Fibroblast of gingiva (primary cell): Measurements from ENCODE around the gene YIPF4.
"Not testable (repeated sequence)": the region's sequence is repeated elsewhere in the genome, so short reads cannot be mapped to it uniquely, and the experiment has no call there.

Source experiments
- DNase-seq: peaks from one replicate; pipeline ENCODE4 v3.0.0-alpha.2; 2011; ENCODE audit warnings: low read depth

The YIPF4 gene

DNA sequence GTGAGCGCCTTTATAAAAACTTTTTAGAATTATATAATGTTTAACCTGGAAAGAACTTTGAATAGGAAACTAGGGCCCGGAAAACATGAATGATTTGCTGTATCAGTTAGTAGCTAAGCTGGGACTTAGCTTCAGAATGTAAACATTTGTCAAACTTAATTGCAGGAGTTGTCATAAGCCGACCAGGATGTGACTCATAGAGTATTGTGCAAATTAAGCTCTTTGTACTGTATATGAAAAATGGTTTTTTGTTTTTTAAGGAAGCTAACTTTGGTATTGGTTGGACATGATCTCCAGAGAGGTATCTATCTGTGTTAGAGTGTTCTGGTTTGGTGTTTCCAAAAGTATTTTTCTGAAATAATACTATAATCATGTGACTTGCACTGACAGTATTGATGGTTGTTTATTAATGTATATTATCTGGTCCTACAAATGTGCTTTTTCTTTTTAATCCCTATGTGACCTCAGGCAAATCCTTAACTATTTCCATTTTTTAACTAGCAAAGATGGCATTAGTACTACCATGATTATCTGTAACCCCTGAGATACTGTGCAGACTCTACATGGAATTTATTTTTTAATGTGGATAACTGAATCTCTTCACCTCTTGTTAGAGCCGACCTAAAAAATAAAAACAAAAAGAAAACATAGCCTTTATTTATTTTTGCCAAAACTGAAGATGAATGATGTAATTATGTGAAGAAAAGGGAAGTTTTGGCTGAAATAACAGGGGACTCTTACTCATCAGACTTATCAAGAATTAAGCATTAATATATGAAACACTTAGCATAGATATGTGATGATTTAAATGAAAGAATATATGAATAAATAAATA lies 11.7 kb downstream of the YIPF4 start:
- DNase-seq, result peak; percentile 72

GRCh38 chr2:32290000-32290339 lies 12.3 kb downstream of the YIPF4 start:
- DNase-seq, result no peak

DNA sequence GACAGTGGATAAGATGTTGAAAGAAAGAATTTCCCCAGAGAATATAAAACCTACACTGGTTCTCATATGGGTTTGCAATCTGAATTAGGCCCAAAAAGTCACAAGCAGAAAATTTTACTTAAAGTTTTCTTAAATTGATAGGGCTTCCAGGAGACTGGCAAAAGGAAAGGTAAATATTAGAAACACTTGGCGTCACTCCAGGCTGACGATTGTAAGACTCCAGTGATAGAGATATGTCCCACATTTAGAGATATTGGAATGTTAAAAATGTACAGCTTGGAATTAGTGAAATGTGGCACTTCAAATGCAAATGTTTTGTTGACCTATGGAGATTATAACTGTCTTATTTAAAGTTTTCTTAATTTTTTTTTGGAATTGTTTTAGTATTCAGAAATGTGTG lies 14.0 kb downstream of the YIPF4 start:
- DNase-seq, result no peak

DNA sequence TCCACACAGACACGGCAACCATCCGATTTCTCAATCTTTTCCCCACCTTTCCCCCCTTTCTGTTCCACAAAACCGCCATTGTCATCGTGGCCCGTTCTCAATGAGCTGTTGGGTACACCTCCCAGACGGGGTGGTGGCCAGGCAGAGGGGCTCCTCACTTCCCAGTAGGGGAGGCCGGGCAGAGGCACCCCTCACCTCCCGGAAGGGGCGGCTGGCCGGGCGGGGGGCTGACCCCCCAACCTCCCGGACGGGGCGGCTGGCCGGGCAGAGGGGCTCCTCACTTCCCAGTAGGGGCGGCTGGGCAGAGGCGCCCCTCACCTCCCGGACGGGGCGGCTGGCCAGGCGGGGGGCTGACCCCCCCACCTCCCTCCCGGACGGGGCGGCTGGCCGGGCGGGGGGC lies 15.8 kb downstream of the YIPF4 start:
- DNase-seq, result not testable (repeated sequence)

DNA sequence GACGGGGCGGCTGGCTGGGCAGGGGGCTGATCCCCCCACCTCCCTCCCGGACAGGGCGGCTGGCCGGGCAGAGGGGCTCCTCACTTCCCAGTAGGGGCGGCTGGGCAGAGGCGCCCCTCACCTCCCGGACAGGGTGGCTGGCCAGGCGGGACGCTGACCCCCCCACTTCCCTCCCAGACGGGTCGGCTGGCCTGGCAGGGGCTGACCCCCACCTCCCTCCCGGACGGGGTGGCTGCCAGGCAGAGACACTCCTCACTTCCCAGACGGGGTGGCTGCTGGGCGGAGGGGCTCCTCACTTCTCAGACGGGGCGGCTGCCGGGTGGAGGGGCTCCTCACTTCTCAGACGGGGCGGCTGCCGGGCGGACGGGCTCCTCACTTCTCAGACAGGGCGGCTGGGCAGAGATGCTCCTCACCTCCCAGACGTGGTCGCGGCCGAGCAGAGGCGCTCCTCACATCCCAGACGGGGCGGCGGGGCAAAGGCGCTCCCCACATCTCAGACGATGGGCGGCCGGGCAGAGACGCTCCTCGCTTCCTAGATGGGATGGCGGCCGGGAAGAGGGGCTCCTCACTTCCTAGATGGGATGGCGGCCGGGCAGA lies 16.4 kb downstream of the YIPF4 start:
- not testable (repeated sequence) for DNase-seq

DNA sequence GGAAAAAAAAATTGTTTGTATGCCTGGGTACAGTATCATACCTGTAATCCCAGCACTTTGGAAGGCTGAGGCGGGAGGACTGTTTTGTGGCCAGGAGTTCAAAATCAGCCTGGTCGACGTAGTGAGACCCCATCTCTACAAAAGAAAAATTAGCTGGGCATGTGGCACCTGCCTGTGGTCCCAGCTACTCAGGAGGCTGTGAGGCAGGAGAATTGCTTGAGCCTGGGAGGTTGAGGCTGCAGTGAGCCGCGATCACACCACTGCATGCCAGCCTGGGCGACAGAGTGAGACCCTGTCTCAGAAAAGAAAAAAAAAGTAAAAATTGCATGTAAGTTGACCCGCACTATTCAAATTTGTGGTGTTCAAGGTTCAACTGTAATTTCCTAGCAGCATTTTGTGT lies 32.9 kb downstream of the YIPF4 start:
- no peak for DNase-seq

DNA sequence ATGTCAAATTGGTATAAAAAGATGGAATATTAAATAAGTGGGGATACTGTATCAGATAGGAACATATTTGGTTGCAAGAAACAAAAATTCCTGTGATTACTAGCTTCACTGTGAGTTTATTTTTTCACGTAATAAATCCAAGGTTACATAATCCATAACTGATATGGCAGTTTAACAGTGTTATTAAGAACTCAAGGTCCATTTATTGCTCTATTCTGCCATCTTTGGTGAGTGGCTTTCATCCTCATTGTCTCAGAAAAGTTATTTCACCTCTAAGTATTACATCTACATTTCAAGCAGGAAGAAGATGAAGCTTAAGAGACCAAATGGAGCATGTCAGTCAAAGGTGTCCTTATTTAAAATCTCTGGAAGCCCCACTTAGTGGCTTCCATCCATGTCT lies 37.2 kb downstream of the YIPF4 start:
- DNase-seq, result no peak

GRCh38 chr2:32328679-32329078 lies 51.0 kb downstream of the YIPF4 start:
- DNase-seq, result not testable (repeated sequence)

- DNase-seq, result not testable (repeated sequence)
These were observed 51.7 kb downstream of the YIPF4 start for GRCh38 chr2:32329180-32329980.

DNA sequence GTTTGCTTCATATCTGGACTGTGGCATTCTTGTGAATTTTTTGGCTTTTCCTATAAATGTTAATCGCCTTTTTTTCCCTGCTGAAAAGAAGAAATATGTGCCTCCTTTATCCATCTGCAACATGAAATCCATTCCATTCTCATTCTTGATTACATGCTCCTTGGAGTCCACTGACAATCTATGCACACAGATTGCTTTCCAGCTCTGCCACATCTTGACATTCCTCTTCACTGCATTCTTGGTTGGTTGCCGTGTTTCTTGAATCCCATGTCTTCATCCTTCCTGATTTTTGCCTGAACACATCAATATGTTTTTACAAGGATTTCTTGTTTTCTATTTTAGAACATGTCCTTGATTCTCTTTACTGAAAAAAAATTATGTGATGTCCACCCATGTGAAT lies 52.4 kb downstream of the YIPF4 start:
- DNase-seq, result peak; percentile 32

- DNase-seq, result no peak
These were observed 65.1 kb downstream of the YIPF4 start for GRCh38 chr2:32342801-32343200.

DNA sequence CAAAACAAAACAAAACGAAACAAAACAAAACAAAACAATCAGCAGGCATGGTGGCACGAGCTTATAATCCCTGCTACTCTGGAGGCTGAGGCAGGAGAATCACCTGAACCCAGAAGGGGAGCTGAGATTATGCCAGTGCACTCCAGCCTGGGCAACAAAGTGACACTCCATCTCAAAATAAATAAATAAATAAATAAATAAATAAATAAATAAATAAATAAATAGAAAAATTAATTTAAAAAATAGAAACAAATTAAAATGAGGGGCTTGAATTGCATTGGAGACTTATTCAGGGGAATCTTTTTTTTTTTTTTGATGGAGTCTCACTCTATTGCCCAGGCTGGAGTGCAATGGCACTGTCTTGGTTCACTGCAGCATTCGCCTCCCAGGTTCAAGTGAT lies 73.1 kb downstream of the YIPF4 start:
- DNase-seq, result not testable (repeated sequence)

DNA sequence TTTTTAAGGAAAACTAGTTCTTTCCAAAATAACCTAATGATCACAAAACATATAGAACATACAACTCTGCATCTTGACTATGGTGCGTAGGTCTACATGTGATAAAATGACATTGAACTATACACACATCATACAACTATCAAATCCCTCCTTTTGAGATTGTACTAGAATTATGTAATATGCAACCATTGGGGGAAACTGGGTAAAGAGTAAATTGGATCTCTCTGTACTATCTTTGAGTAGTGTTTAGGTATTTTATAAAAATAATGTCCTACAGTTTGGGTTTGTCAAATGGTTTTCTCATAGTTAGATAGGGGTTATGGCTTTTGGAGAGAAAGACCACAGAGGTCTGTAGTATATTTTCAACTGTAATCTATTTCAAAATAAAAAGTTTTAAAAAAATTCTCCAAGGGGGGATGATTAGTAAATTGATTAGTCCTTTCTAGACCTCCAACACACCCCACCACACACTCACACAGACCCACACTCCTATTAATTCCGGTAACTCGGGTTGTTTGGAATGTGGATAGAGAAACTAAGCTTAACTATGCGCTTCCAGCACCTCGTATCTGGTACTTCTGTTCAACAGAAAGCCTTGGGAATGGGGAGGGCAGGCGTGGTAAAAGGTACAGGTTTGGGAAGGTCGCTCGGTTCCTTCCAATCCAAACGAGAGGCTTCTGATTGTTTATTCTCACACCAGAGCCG lies 78.4 kb downstream of the YIPF4 start:
- no peak for DNase-seq

GRCh38 chr2:32356681-32357317 lies 79.1 kb downstream of the YIPF4 start, which contains the start of gene BIRC6:
TSS of gene BIRC6 (plus strand) at chr2:32357023. CDS start at chr2:32357162, 139 bp downstream.
- peak; percentile 98 for DNase-seq

- peak; percentile 15 for DNase-seq
These were observed 79.8 kb downstream of the YIPF4 start for GRCh38 chr2:32357318-32358110.

- DNase-seq, result peak; percentile 7
These were observed 80.4 kb downstream of the YIPF4 start for GRCh38 chr2:32358111-32358482.

- DNase-seq, result peak; percentile 58
These were observed 82.7 kb downstream of the YIPF4 start for GRCh38 chr2:32360416-32360815.

GRCh38 chr2:32362997-32363396 lies 85.3 kb downstream of the YIPF4 start:
- not testable (repeated sequence) for DNase-seq

DNA sequence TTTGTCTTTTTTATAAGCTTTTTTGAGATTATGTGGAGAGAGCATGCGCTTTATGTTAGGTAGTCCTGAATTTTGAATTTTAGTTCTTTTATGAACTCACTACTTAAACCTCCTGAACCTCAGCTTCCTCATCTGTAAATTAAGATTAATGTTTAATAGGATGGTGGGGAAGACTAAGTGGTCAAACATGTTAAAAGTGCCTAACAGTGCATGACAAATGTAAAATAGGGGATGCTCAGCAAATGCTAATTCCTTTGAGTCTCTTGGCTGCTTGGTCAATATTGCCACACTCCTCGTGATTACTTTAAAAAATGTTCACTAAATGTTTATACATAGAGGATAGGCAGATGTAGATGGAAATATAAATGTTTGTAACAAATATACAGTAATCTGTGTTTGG lies 85.9 kb downstream of the YIPF4 start:
- DNase-seq, result peak; percentile 15

- DNase-seq, result not testable (repeated sequence)
These were observed 86.6 kb downstream of the YIPF4 start for GRCh38 chr2:32364290-32364689.

DNA sequence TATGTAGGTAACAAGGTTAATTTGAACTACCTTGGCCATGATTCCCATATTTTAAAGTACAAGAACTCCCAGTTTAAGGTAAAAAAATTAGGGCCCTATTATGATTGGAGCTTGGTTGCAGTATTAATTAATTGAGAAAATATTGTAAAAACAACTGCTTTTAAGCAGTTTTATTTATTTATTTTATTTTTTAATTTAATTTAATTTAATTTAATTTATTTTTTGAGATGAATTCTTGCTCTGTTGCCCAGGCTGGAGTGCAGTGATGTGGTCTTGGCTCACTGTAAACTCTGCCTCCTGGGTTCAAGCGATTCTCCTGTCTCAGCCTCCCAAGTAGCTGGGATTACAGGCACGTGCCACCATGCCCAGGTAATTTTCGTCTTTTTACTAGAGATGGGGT lies 88.0 kb downstream of the YIPF4 start:
- not testable (repeated sequence) for DNase-seq
